CD4-positive, alpha-beta T cell treated with Interleukin-10 for 1 hour (primary cell): Measurements from ENCODE around the gene DMRT1.

Experiments used
- DNase-seq: peaks from one replicate; pipeline ENCODE4 v3.0.0-alpha.2; 2020

DMRT1 gene

DNA sequence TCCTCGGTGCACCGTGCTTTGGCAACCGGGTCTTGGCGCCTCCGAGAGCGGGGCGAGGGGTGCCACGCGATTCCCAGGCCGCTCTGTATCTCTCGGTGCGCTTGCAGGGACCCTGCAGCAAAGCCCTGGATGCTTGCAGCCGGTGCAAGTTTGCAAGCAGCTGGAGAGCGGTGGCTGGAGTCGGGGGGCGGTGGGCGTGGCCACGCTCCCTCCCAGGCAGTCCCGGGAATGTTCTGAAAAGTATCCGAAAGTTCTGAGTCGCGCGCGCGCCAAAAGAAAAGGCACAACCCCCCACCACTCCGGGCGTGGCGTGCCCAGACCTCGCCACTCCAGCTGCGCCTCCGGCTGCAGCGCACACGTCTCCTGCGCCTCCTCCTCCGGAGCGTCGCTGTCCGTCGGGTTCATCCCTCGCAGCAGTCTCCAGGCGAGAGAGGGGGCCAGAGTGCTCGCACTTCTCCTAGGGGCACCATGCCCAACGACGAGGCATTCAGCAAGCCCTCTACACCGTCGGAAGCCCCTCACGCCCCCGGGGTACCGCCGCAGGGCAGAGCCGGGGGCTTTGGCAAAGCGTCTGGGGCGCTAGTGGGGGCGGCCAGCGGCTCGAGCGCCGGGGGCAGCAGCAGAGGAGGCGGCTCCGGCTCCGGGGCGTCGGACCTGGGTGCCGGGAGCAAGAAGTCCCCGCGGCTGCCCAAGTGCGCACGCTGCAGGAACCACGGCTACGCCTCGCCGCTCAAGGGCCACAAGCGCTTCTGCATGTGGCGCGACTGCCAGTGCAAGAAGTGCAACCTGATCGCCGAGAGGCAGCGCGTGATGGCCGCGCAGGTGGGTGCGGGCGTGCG, at the start of gene DMRT1:
TSS of gene DMRT1 (plus strand) at position 327 of the 839 bp plus-strand sequence. CDS start at position 469, 142 bp downstream.
- no peak for DNase-seq

GRCh38 chr9:792331-793260, 48.9 kb upstream of the DMRT1 start:
- no peak for DNase-seq

DNA sequence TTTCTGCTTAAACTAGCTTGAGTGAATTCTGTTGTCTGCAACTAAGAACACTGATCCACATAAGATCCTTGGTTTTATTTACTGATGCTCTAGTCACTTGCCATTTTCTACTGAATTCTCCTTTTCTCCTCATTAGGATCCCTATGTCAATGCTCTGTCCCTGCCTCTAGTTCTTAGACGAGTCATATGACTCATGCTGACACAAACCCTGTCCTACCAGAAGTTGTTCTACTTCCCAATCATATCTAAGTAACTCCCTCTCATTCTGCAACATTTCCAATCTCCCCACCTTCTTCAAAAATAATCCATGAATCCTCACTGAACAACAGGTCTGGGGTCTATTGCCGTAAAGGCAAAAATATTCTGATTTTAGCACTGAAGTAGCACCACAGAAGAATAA, 47.1 kb upstream of the DMRT1 start:
- DNase-seq = no peak

GRCh38 chr9:795869-796268, 45.6 kb upstream of the DMRT1 start:
- no peak for DNase-seq

DNA sequence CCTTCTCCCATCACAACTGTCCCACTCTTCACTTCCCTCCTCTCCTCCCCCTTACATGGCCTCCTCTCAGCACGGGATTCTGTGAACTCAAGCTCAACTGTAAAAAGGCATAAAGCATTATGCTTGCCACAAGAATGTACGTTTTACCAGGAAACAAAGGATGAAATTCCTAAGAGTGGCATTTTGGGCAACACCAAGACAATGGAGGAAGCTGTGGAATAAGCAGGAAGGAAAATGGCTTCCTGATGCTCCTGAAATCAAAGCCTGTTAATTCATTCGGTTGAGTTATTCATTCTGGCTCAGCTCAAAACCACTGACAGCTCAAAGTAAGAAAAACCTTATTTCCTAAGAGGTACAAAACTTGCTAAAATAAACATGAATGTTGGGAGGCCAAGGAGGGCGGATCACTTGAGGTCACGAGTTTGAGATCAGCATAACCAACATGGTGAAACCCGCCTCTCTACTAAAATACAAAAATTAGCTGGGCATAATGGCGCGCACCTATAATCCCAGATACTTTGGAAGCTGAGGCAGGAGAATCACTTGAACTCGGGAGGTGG, 40.8 kb upstream of the DMRT1 start:
- no peak for DNase-seq

GRCh38 chr9:801399-802071, 40.0 kb upstream of the DMRT1 start:
- DNase-seq = no peak

DNA sequence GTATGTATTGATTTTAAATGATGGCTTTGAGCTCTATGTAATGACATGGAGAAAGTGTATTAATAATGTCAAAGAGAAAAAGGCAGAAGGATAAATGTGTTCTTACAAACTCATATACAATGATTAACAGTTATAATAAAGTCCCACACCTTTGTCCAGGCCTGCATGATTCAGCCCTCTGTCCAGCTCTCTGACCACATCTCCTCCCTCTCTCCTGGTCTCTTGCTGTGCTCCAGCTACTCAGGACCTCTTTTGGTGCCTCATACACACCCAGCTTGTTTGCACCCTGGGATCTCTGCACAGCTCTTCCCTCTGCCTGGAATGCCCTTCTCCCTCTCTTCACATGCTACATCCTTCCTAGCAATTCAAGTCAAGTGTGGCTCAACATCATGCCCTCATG, 37.5 kb upstream of the DMRT1 start:
- no peak for DNase-seq

- no peak for DNase-seq
Measured at GRCh38 chr9:805151-805550, 36.3 kb upstream of the DMRT1 start.

GRCh38 chr9:806285-807156, 35.0 kb upstream of the DMRT1 start:
- peak; percentile 30 for DNase-seq

DNA sequence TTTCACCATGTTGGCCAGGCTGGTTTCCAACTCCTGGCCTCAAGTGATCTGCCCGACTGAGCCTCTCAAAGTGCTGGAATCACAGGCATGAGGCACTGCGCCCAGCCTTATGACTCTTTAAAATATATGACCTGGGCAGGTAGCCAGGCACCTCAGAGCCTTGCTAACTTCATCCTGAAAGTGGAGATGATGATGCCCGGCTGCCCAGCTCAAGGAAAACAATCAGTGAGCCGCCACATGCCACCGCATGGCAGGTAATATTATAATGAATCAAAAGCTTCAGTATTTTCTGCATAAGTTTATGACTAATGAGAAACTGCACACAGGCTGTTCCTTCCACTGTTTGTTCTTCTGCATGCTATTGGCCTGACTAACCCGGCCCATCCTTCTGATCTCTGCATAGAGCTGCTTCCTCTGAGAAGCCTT, 30.4 kb upstream of the DMRT1 start:
- DNase-seq = no peak

GRCh38 chr9:818958-819357, 22.5 kb upstream of the DMRT1 start:
- no peak for DNase-seq

DNA sequence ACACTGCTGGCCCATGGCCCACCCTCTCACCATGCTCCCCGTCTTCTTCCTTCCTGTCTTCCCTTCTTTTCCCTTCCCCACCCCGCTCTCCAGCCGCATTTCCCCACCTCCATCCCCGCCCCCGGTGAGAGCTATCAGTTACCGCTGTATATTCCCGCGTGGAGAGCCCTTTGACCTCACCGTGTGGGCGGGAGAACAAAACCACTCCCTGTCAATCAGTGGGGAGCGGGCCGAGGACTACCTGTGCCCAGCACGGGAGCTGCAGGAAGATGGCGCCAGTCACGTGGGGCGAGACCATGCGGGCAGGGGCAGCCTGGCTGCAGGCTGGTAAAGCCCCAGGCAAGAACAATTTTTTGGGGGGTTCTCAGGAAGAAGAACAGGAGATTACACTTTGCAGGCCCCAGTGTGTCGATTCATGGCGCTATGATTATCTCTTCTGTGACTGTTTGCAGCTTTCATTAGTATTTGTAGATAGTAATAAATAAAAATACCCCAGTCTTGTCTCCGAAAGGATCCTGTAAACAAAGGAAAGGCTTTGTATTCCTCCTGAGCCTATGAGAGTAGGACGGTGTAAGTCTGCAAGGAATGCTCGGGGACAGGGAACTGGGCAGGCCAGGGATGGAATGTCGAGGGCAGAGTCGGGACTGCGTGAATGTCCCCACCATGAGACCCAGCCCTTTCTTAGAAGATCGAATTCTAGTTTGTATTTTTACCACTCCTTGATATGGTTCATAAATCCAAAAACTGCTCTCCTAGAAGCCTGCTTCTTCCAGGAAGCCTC, 14.8 kb upstream of the DMRT1 start:
- DNase-seq = no peak

GRCh38 chr9:840343-840742, 1.2 kb upstream of the DMRT1 start:
- DNase-seq = no peak

GRCh38 chr9:842635-843426, 1.3 kb downstream of the DMRT1 start:
- no peak for DNase-seq

DNA sequence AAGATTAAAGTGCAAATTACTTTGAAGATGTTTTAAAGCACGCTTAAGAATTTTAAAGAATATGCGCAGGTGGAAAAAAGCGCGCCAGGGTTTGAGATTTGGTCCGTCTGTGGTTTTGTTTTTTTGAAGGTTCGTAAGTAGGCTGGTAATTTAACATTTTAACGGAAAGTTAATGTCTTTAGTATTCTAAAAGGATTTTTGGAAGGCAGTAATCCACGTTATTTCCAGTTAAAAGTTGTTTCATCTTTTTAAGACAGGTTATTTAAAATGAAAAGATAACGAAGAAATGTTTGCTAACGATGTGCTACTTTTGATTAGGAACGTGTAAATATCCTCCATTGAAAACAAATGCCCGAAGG, 1.9 kb downstream of the DMRT1 start:
- no peak for DNase-seq

DNA sequence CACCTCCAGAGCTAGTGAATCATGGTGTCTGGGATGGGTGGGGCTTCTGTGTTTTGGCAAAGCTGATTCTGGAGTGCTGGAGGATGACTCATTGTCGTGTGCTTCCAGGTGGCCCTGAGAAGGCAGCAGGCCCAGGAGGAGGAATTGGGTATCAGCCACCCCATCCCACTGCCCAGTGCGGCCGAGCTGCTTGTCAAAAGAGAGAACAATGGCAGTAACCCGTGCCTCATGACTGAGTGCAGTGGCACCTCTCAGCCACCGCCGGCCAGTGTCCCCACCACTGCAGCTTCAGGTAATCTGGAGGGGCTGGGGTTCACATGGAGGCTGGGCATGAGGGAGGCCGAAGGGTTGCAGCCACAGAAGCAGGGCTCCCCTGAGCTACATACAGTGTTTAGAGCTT, 5.4 kb downstream of the DMRT1 start:
- no peak for DNase-seq

GRCh38 chr9:847505-847904, 6.0 kb downstream of the DMRT1 start:
- no peak for DNase-seq

GRCh38 chr9:849431-849830, 7.9 kb downstream of the DMRT1 start:
- DNase-seq = no peak

DNA sequence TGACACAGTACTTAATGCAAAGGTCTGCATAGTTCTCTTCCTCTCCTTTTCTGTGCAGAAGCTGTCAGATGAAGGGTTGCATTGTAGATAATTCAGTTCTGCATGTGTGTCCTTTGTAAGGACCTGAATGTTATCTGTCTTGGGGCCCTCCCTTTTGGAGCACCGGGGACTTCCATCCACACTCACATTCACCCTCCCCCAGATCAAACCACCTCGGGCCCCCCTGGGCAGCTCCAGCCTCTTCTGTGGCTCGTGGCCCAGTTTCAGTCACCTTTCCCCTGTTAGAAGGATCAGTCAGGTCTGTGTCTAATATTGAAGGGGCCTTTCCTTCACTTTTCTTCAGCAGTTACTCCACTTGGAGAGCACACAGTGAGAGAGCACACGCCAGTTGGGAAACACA, 11.0 kb downstream of the DMRT1 start:
- DNase-seq = no peak

DNA sequence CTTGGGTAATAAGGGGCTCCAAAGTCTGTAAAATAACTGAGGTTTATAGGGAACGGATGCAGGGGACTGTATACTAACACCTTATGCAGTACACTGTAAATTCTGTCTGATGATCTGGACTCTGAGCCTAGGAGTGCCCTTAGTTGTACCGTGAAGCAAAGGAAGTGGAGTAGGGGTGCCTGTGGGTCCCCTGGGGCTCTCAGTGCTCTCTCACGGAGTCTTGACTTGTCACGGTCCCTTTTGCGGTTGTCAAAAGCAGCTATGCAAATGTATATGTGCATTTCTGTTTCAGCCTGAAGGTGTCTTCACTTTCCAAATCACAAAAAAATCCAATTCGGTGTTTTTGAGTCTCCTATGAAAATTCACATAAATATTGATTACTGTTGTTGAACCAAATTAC, 17.8 kb downstream of the DMRT1 start:
- no peak for DNase-seq
